K562 (cell line): ENCODE results near the gene APBB2. TPM values are rescaled to one million over a fixed set of nuclear protein-coding genes. Genes with fewer than 3 reads are reported as not detected.
A peak's percentile ranks its signal among the peaks of the same experiment; 100 is the strongest.

Experiments used
- ATF1 ChIP-seq, 2 experiments: fragments of 450-650 bp in 1 of 2; IDR thresholded peaks; 2 replicates each; pipeline ENCODE4 v1.6.1; 2016; ENCODE audit warnings: missing compliant biosample characterization in 1 of 2, missing genetic modification characterization in 1 of 2
- GABPA ChIP-seq: fragments of 200-800 bp; sonication (Bioruptor generic); conservative IDR thresholded peaks from 2 replicates; pipeline ENCODE4 v1.6.1; 2016; ENCODE audit warnings: low read depth, missing genetic modification characterization, missing compliant biosample characterization
- HDAC8 ChIP-seq: fragments of 450-650 bp; IDR thresholded peaks from 2 replicates; pipeline ENCODE4 v1.6.1; 2016; ENCODE audit warnings: mild to moderate bottlenecking, missing genetic modification characterization, moderate library complexity, missing compliant biosample characterization
- HNRNPLL ChIP-seq: fragments of 200-400 bp; formaldehyde crosslinking; IDR thresholded peaks from 2 replicates; pipeline ENCODE4 v1.6.1; 2017; ENCODE audit warnings: low read length, low read depth, mild to moderate bottlenecking; ENCODE audit not compliant: poor library complexity, severe bottlenecking
- KHSRP ChIP-seq: fragments of 450-650 bp; IDR thresholded peaks from 2 replicates; pipeline ENCODE4 v1.6.1; 2017
- NCOA4 ChIP-seq: fragments of 450-650 bp; IDR thresholded peaks from 2 replicates; pipeline ENCODE4 v1.6.1; 2018; ENCODE audit warnings: mild to moderate bottlenecking; ENCODE audit not compliant: partially characterized antibody
- PCBP1 ChIP-seq: fragments of 200-400 bp; formaldehyde crosslinking; IDR thresholded peaks from 2 replicates; pipeline ENCODE4 v1.6.1; 2018; ENCODE audit warnings: mild to moderate bottlenecking, low read depth, low read length; ENCODE audit not compliant: poor library complexity, severe bottlenecking
- RUNX1 ChIP-seq: sonication (generic); IDR thresholded peaks from 2 replicates; pipeline ENCODE4 v1.6.1; 2016; ENCODE audit warnings: antibody characterized with exemption, low read depth
- TGIF2 ChIP-seq: sonication (generic); formaldehyde crosslinking; IDR thresholded peaks from 2 replicates; pipeline ENCODE4 v1.8.1; 2022; ENCODE audit warnings: mild to moderate bottlenecking, missing genetic modification reagents, moderate library complexity
- U2AF1 ChIP-seq: fragments of 200-400 bp; formaldehyde crosslinking; optimal IDR thresholded peaks from 2 replicates; pipeline ENCODE3; 2017; ENCODE audit warnings: mild to moderate bottlenecking, low read depth, low read length, moderate library complexity
- ZBTB17 ChIP-seq: fragments of 450-650 bp; formaldehyde crosslinking; IDR thresholded peaks from 2 replicates; pipeline ENCODE4 v1.4.0; 2020; ENCODE audit warnings: mild to moderate bottlenecking
- ZNF444 ChIP-seq: fragments of 250-450 bp; sonication (Bioruptor Pico); IDR thresholded peaks from 2 replicates; pipeline ENCODE4 v1.4.0; 2020; ENCODE audit warnings: mild to moderate bottlenecking, moderate library complexity
- ZNF75A ChIP-seq: fragments of 450-650 bp; formaldehyde crosslinking; IDR thresholded peaks from 2 replicates; pipeline ENCODE4 v1.4.0; 2020; ENCODE audit warnings: mild to moderate bottlenecking
- polyA plus RNA-seq, 8 experiments: library from polyadenylated mRNA; depleted of rRNA in 4 of 8; stranded (reverse) in 5 of 8; unstranded in 3 of 8; fragments of >200 nt; fragmentation: Nextera tagmentation in 2 of 8; fragmentation: Illumina TruSeq in 1 of 8; extraction: Ambion mirVana in 2 of 8; extraction: Trizol in 1 of 8; gene quantifications; 2 replicates each; pipeline versions ENCODE4 v1.2.1 to v1.2.3, GENCODE V29; 2011 to 2014; ENCODE audit warnings: inconsistent platforms in 1 of 8, missing spikeins in 1 of 8
- total RNA-seq, 7 experiments: library from RNA; depleted of rRNA in 6 of 7; stranded (reverse); fragments of >200 nt in 6 of 7; fragmentation: Illumina TruSeq in 2 of 7; extraction: Trizol in 2 of 7; gene quantifications; 2 replicates each; pipeline versions ENCODE4 v1.2.1 to v1.2.3, GENCODE V29; 2011 to 2021; ENCODE audit warnings: low replicate concordance in 1 of 7
- TF ChIP-seq, protein P1 (sequence below): fragments of 250-450 bp; sonication (Bioruptor Pico); IDR thresholded peaks from 2 replicates; pipeline ENCODE4 v1.8.0; 2022; ENCODE audit warnings: inconsistent platforms
- TF ChIP-seq, protein P2 (sequence below): fragments of 450-650 bp; IDR thresholded peaks from 2 replicates; pipeline ENCODE4 v1.6.1; 2017; ENCODE audit warnings: antibody characterized with exemption
- TF ChIP-seq, protein P3 (sequence below), 3 experiments: IDR thresholded peaks in 2 of 3; conservative IDR thresholded peaks in 1 of 3; 2 replicates each; pipeline ENCODE4 v1.5.1; 2011 to 2012; ENCODE audit warnings: low read length in 3 of 3, mild to moderate bottlenecking in 3 of 3, control low read depth in 2 of 3, improper control_type of control experiment in 1 of 3, inconsistent platforms in 1 of 3, low read depth in 1 of 3, mixed read lengths in 1 of 3, moderate library complexity in 1 of 3; ENCODE audit not compliant: insufficient read depth in 2 of 3
- TF ChIP-seq, protein P4 (sequence below), 3 experiments: fragments of 200-800 bp in 1 of 3; sonication (Bioruptor generic) in 1 of 3; sonication (generic) in 1 of 3; formaldehyde crosslinking in 1 of 3; IDR thresholded peaks; 2 replicates each; pipeline versions ENCODE4 v1.6.1 to v1.8.0; 2016 to 2022; ENCODE audit warnings: mild to moderate bottlenecking in 2 of 3, missing compliant biosample characterization in 2 of 3, missing genetic modification characterization in 2 of 3, missing genetic modification reagents in 1 of 3
- TF ChIP-seq, protein P5 (sequence below): fragments of 250-450 bp; sonication (Bioruptor Pico); IDR thresholded peaks from 2 replicates; pipeline ENCODE4 v1.5.0; 2020; ENCODE audit warnings: mild to moderate bottlenecking, borderline replicate concordance

APBB2 gene
- total and polyA plus RNA-seq, 9 of the 15 experiments (the other 6 are each of a cell fraction or from before 2014, with no cell fraction given), result 0.08 to 2.1 (median 1.4) TPM

DNA sequence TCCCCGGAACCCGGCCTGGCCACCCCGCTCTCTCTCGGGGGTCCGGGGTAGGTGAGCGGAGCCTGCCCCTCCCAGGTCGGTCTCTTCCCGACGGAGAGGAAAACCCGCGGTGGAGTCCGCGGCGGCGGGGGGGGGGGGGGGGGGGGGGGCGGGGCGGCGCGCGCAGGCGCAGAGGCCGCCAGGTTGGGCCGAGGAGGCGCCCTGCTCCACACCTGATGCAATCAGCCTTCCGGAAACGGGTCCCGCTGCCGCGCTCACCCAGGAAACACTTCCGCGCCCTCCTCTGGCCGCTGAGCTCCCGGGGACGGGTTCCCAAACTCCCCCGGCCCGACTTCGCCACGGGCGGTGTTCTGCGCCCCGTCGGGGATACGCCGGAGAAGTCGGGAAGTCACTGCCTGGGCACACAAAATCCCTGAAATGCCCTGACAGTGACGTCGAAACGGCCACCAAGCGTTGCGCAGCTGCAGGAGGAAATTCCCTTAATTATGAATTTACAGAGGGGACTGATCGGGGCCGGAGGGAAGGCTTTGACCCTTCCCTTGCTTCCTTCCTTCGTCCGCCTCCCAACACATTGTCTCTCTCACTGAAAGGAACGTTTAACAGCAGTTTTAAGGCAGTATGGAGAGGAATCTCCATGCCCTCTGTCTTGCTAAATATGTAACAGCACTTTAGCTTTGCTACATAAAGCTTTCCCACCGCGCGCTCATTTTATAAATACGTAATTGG lies 2.1 kb upstream of the APBB2 start (continued):
- TF ChIP-seq, protein P1, sequence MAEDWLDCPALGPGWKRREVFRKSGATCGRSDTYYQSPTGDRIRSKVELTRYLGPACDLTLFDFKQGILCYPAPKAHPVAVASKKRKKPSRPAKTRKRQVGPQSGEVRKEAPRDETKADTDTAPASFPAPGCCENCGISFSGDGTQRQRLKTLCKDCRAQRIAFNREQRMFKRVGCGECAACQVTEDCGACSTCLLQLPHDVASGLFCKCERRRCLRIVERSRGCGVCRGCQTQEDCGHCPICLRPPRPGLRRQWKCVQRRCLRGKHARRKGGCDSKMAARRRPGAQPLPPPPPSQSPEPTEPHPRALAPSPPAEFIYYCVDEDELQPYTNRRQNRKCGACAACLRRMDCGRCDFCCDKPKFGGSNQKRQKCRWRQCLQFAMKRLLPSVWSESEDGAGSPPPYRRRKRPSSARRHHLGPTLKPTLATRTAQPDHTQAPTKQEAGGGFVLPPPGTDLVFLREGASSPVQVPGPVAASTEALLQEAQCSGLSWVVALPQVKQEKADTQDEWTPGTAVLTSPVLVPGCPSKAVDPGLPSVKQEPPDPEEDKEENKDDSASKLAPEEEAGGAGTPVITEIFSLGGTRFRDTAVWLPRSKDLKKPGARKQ (CRISPR knock-in tag), result peak; percentile 90
- TF ChIP-seq ZBTB17 (no peak), HNRNPLL (no peak), RUNX1 (no peak), PCBP1 (peak; percentile 78), HDAC8 (tag) (no peak), U2AF1 (no peak), TGIF2 (CRISPR knock-in tag) (no peak), KHSRP (no peak), ZNF75A (CRISPR knock-in tag) (no peak), GABPA (peak; percentile 88), NCOA4 (no peak), ATF1 (CRISPR knock-in tag; IDR thresholded peaks at IDR 0.05) (no peak), ATF1 (tag; IDR thresholded peaks at IDR 0.05) (peak; percentile 24; the same call in 1 of the 2 replicates), ZNF444 (CRISPR knock-in tag) (no peak)
- TF ChIP-seq, protein P2, sequence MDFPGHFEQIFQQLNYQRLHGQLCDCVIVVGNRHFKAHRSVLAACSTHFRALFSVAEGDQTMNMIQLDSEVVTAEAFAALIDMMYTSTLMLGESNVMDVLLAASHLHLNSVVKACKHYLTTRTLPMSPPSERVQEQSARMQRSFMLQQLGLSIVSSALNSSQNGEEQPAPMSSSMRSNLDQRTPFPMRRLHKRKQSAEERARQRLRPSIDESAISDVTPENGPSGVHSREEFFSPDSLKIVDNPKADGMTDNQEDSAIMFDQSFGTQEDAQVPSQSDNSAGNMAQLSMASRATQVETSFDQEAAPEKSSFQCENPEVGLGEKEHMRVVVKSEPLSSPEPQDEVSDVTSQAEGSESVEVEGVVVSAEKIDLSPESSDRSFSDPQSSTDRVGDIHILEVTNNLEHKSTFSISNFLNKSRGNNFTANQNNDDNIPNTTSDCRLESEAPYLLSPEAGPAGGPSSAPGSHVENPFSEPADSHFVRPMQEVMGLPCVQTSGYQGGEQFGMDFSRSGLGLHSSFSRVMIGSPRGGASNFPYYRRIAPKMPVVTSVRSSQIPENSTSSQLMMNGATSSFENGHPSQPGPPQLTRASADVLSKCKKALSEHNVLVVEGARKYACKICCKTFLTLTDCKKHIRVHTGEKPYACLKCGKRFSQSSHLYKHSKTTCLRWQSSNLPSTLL, result no peak
- TF ChIP-seq, protein P3, sequence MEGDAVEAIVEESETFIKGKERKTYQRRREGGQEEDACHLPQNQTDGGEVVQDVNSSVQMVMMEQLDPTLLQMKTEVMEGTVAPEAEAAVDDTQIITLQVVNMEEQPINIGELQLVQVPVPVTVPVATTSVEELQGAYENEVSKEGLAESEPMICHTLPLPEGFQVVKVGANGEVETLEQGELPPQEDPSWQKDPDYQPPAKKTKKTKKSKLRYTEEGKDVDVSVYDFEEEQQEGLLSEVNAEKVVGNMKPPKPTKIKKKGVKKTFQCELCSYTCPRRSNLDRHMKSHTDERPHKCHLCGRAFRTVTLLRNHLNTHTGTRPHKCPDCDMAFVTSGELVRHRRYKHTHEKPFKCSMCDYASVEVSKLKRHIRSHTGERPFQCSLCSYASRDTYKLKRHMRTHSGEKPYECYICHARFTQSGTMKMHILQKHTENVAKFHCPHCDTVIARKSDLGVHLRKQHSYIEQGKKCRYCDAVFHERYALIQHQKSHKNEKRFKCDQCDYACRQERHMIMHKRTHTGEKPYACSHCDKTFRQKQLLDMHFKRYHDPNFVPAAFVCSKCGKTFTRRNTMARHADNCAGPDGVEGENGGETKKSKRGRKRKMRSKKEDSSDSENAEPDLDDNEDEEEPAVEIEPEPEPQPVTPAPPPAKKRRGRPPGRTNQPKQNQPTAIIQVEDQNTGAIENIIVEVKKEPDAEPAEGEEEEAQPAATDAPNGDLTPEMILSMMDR (IDR thresholded peaks at IDR 0.05 in 2 of 3, conservative IDR thresholded peaks at IDR 0.05 in 1 of 3; ENCODE audit: insufficient read depth in 2 of 3, low read depth in 1 of 3, low read length in 3 of 3), result peak in 2 of 3 experiments; percentile 1 to 4; a peak in 2 of 6 replicates
- TF ChIP-seq, protein P4, sequence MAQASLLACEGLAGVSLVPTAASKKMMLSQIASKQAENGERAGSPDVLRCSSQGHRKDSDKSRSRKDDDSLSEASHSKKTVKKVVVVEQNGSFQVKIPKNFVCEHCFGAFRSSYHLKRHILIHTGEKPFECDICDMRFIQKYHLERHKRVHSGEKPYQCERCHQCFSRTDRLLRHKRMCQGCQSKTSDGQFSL (CRISPR knock-in tag; IDR thresholded peaks at IDR 0.05), result 0 out of 2 replicates have a peak, but pooled peaks have one; percentile 46
- TF ChIP-seq, protein P4 (tag; IDR thresholded peaks at IDR 0.05), result peak in 1 of 2 experiments; percentile 98; a peak in 2 of 4 replicates
- TF ChIP-seq, protein P5, sequence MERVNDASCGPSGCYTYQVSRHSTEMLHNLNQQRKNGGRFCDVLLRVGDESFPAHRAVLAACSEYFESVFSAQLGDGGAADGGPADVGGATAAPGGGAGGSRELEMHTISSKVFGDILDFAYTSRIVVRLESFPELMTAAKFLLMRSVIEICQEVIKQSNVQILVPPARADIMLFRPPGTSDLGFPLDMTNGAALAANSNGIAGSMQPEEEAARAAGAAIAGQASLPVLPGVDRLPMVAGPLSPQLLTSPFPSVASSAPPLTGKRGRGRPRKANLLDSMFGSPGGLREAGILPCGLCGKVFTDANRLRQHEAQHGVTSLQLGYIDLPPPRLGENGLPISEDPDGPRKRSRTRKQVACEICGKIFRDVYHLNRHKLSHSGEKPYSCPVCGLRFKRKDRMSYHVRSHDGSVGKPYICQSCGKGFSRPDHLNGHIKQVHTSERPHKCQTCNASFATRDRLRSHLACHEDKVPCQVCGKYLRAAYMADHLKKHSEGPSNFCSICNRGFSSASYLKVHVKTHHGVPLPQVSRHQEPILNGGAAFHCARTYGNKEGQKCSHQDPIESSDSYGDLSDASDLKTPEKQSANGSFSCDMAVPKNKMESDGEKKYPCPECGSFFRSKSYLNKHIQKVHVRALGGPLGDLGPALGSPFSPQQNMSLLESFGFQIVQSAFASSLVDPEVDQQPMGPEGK (CRISPR knock-in tag), result no peak
